Vagina (tissue), 2 donors: ENCODE data around the gene TRIO.

Experiments used
- CTCF ChIP-seq, 3 experiments: fragments of 450-650 bp in 2 of 3; fragments of 200-600 bp in 1 of 3; sonication (generic) in 1 of 3; IDR thresholded peaks; one replicate each; pipeline ENCODE4 v1.5.1; 2017 to 2019; ENCODE audit warnings: antibody characterized with exemption in 3 of 3, mild to moderate bottlenecking in 2 of 3, moderate library complexity in 2 of 3
- POLR2A ChIP-seq, 2 donors: fragments of 450-650 bp; IDR thresholded peaks; one replicate each; pipeline ENCODE4 v1.6.1; 2017; ENCODE audit warnings: antibody characterized with exemption in 2 of 2, mild to moderate bottlenecking in 2 of 2, moderate library complexity in 2 of 2
- POLR2AphosphoS5 ChIP-seq, 2 donors: sonication (generic); formaldehyde crosslinking; IDR thresholded peaks; one replicate each; pipeline ENCODE4 v1.9.0; 2017; ENCODE audit warnings: antibody characterized with exemption in 2 of 2, mild to moderate bottlenecking in 2 of 2, low read depth in 1 of 2; ENCODE audit not compliant: insufficient read depth in 1 of 2

GRCh38 chr5:14373685-14374084, 230.5 kb downstream of the TRIO start:
- TF ChIP-seq CTCF (IDR thresholded peaks at IDR 0.05) (no peak), POLR2A (IDR thresholded peaks at IDR 0.05) (no peak), POLR2AphosphoS5 (IDR thresholded peaks at IDR 0.05; ENCODE audit: insufficient read depth in 1 of 2, low read depth in 1 of 2) (no peak)
